HEK293 (cell line): Measurements from ENCODE around the gene CNTN4.

Source experiments
- ZBTB1 ChIP-seq: fragments of 450-650 bp; formaldehyde crosslinking; IDR thresholded peaks from 2 replicates; pipeline ENCODE4 v1.5.1; 2016; ENCODE audit warnings: missing biosample characterization, missing genetic modification characterization
- ZNF184 ChIP-seq: fragments of 450-650 bp; IDR thresholded peaks from 2 replicates; pipeline ENCODE4 v1.5.1; 2018; ENCODE audit warnings: missing biosample characterization, mild to moderate bottlenecking, missing genetic modification characterization
- TF ChIP-seq, protein P1 (sequence below): fragments of 450-650 bp; formaldehyde crosslinking; IDR thresholded peaks from 2 replicates; pipeline ENCODE4 v1.5.1; 2016; ENCODE audit warnings: missing biosample characterization, missing genetic modification characterization
- TF ChIP-seq, protein P2 (sequence below): fragments of 450-650 bp; formaldehyde crosslinking; optimal IDR thresholded peaks from 2 replicates; pipeline ENCODE3; 2016; ENCODE audit warnings: missing biosample characterization, mild to moderate bottlenecking, missing genetic modification characterization
- TF ChIP-seq, protein P3 (sequence below): fragments of 450-650 bp; formaldehyde crosslinking; IDR thresholded peaks from 2 replicates; pipeline ENCODE4 v1.5.1; 2016; ENCODE audit warnings: missing biosample characterization, missing genetic modification characterization
- TF ChIP-seq, protein P4 (sequence below): fragments of 450-650 bp; formaldehyde crosslinking; IDR thresholded peaks from 2 replicates; pipeline ENCODE4 v1.5.1; 2017; ENCODE audit warnings: missing biosample characterization, missing genetic modification characterization
- TF ChIP-seq, protein P5 (sequence below): sonication (generic); formaldehyde crosslinking; IDR thresholded peaks from 2 replicates; pipeline ENCODE4 v1.8.1; 2022; ENCODE audit warnings: mild to moderate bottlenecking, moderate library complexity, missing genetic modification reagents

DNA sequence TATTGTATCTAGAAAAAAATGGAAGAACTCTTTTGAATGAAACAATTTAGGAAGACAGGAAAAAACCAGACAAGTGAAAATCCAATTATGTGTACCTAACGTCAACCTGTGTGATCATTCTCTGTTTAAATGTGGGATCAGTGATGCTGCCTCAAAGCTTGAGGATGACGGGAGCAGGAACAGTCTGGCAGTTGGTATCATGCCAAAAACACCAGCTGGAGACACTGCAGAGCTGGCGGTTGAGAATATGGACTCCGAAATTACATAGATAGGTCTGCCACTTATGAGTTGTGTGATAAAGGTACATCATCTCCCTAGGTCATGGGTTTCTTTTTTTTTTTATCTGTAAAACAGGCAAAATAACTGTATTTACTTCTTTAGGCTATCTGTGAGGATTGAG is 480.5 kb downstream of the CNTN4 start:
- TF ChIP-seq, protein P1, sequence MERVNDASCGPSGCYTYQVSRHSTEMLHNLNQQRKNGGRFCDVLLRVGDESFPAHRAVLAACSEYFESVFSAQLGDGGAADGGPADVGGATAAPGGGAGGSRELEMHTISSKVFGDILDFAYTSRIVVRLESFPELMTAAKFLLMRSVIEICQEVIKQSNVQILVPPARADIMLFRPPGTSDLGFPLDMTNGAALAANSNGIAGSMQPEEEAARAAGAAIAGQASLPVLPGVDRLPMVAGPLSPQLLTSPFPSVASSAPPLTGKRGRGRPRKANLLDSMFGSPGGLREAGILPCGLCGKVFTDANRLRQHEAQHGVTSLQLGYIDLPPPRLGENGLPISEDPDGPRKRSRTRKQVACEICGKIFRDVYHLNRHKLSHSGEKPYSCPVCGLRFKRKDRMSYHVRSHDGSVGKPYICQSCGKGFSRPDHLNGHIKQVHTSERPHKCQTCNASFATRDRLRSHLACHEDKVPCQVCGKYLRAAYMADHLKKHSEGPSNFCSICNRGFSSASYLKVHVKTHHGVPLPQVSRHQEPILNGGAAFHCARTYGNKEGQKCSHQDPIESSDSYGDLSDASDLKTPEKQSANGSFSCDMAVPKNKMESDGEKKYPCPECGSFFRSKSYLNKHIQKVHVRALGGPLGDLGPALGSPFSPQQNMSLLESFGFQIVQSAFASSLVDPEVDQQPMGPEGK (tag by site-specific recombination), result no peak
- TF ChIP-seq, protein P2, sequence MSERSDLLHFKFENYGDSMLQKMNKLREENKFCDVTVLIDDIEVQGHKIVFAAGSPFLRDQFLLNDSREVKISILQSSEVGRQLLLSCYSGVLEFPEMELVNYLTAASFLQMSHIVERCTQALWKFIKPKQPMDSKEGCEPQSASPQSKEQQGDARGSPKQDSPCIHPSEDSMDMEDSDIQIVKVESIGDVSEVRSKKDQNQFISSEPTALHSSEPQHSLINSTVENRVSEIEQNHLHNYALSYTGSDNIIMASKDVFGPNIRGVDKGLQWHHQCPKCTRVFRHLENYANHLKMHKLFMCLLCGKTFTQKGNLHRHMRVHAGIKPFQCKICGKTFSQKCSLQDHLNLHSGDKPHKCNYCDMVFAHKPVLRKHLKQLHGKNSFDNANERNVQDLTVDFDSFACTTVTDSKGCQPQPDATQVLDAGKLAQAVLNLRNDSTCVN (tag by site-specific recombination), result no peak
- TF ChIP-seq, protein P3, sequence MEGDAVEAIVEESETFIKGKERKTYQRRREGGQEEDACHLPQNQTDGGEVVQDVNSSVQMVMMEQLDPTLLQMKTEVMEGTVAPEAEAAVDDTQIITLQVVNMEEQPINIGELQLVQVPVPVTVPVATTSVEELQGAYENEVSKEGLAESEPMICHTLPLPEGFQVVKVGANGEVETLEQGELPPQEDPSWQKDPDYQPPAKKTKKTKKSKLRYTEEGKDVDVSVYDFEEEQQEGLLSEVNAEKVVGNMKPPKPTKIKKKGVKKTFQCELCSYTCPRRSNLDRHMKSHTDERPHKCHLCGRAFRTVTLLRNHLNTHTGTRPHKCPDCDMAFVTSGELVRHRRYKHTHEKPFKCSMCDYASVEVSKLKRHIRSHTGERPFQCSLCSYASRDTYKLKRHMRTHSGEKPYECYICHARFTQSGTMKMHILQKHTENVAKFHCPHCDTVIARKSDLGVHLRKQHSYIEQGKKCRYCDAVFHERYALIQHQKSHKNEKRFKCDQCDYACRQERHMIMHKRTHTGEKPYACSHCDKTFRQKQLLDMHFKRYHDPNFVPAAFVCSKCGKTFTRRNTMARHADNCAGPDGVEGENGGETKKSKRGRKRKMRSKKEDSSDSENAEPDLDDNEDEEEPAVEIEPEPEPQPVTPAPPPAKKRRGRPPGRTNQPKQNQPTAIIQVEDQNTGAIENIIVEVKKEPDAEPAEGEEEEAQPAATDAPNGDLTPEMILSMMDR (tag by site-specific recombination), result no peak
- TF ChIP-seq, protein P4, sequence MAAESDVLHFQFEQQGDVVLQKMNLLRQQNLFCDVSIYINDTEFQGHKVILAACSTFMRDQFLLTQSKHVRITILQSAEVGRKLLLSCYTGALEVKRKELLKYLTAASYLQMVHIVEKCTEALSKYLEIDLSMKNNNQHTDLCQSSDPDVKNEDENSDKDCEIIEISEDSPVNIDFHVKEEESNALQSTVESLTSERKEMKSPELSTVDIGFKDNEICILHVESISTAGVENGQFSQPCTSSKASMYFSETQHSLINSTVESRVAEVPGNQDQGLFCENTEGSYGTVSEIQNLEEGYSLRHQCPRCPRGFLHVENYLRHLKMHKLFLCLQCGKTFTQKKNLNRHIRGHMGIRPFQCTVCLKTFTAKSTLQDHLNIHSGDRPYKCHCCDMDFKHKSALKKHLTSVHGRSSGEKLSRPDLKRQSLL (tag by site-specific recombination), result no peak
- no peak for TF ChIP-seq ZNF184
- TF ChIP-seq ZBTB1 (tag by site-specific recombination), result no peak
- TF ChIP-seq, protein P5, sequence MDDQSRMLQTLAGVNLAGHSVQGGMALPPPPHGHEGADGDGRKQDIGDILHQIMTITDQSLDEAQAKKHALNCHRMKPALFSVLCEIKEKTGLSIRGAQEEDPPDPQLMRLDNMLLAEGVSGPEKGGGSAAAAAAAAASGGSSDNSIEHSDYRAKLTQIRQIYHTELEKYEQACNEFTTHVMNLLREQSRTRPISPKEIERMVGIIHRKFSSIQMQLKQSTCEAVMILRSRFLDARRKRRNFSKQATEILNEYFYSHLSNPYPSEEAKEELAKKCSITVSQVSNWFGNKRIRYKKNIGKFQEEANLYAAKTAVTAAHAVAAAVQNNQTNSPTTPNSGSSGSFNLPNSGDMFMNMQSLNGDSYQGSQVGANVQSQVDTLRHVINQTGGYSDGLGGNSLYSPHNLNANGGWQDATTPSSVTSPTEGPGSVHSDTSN (CRISPR knock-in tag), result no peak
